K562 (cell line): Measurements from ENCODE around the gene FSHR. TPM values are rescaled to one million over a fixed set of nuclear protein-coding genes. Genes with fewer than 3 reads are reported as not detected.

Experiments used
- ATAC-seq: fragments of 200-7000 bp; cut with Tn5 transposase; 3 replicates; pipeline ENCODE4 v1.9.1; 2020; ENCODE audit warnings: moderate library complexity
- BruUV-seq: library from RNA; stranded (reverse); fragments of 400-500 nt; replicated peaks from 2 replicates; lab custom pipeline; 2021; lab: Mats Ljungman, UMichigan
- CTCF ChIA-PET: fragments of 300-600 bp; formaldehyde crosslinking; extraction: SDS; loops from one replicate; lab custom pipeline; 2021; ENCODE audit warnings: low intra/inter-chr PET ratio; lab: Yijun Ruan, JAX
- POLR2A ChIA-PET: fragments of 300-600, 350-650 bp; sonication (Branson Sonifier 250); formaldehyde crosslinking; extraction: SDS; loops from one replicate; lab custom pipeline; 2021; ENCODE audit warnings: antibody characterized with exemption, inconsistent platforms; lab: Yijun Ruan, JAX
- DNase-seq, 4 experiments: peaks; one replicate each; pipeline versions ENCODE4 v3.0.0 to v3.0.0-alpha.2; 2011 to 2018; ENCODE audit warnings: low spot score in 3 of 4, mixed read lengths in 3 of 4; ENCODE audit errors: extremely low read depth in 1 of 4
- FAIRE-seq: peaks from 2 replicates; lab custom pipeline; 2011; peaks lifted over from hg19 to GRCh38; lab: Jason Lieb, UNC
- H2AFZ ChIP-seq: 2 replicates; pipeline ENCODE4 v1.6.0; 2011; ENCODE audit warnings: low read depth, low read length, control low read depth, inconsistent platforms
- H3K27ac ChIP-seq: fragments of 200-600 bp; 3 replicates; pipeline ENCODE4 v1.8.0; 2011; ENCODE audit warnings: low read depth, mild to moderate bottlenecking, control low read depth, inconsistent platforms, low read length, moderate library complexity, mixed read lengths; ENCODE audit errors: extremely low read depth
- H3K27me3 ChIP-seq, 2 experiments: fragments of 300-600 bp in 1 of 2; 2 replicates in 1 of 2; 3 replicates in 1 of 2; pipeline versions ENCODE4 v1.6.0 to v1.8.0; 2011; ENCODE audit warnings: inconsistent platforms in 2 of 2, low read length in 2 of 2, mild to moderate bottlenecking in 1 of 2, mixed read lengths in 1 of 2, moderate library complexity in 1 of 2; ENCODE audit not compliant: control insufficient read depth in 2 of 2, insufficient read depth in 2 of 2
- H3K36me3 ChIP-seq: fragments of 300-600 bp; 3 replicates; pipeline ENCODE4 v1.8.0; 2011; ENCODE audit warnings: mild to moderate bottlenecking, low read length, inconsistent platforms; ENCODE audit not compliant: control insufficient read depth, insufficient read depth
- H3K4me1 ChIP-seq, 2 experiments: fragments of 200-600 bp in 1 of 2; replicated peaks in 1 of 2; 2 replicates in 1 of 2; 3 replicates in 1 of 2; pipeline versions ENCODE4 v1.5.1 to v1.8.0; 2011; ENCODE audit warnings: inconsistent platforms in 2 of 2, low read length in 2 of 2, mild to moderate bottlenecking in 1 of 2, mixed read lengths in 1 of 2, moderate library complexity in 1 of 2; ENCODE audit not compliant: control insufficient read depth in 2 of 2, insufficient read depth in 2 of 2
- H3K4me2 ChIP-seq: 2 replicates; pipeline ENCODE4 v1.6.1; 2011; ENCODE audit warnings: low read length, control low read depth, inconsistent platforms, mixed read lengths; ENCODE audit not compliant: insufficient read depth
- H3K4me3 ChIP-seq: fragments of 200-600 bp; sonication (generic), shearing (Covaris generic); 2 replicates; pipeline ENCODE4 v1.5.1; 2016; ENCODE audit warnings: control low read depth, inconsistent platforms
- H3K79me2 ChIP-seq: fragments of 200-600 bp; 3 replicates; pipeline ENCODE4 v1.8.0; 2011; ENCODE audit warnings: low read length, inconsistent platforms; ENCODE audit not compliant: control insufficient read depth, insufficient read depth
- H3K9ac ChIP-seq, 2 experiments: 2 replicates each; pipeline versions ENCODE4 v1.6.0 to v1.6.1; 2011; ENCODE audit warnings: low read depth in 2 of 2, low read length in 2 of 2, control low read depth in 1 of 2, inconsistent platforms in 1 of 2, mild to moderate bottlenecking in 1 of 2, mixed read lengths in 1 of 2; ENCODE audit not compliant: insufficient read depth in 1 of 2
- H3K9me1 ChIP-seq: one replicate; pipeline ENCODE4 v1.6.0; 2011; ENCODE audit warnings: inconsistent platforms, mild to moderate bottlenecking, low read length, moderate library complexity; ENCODE audit not compliant: control insufficient read depth, insufficient read depth
- H3K9me3 ChIP-seq: replicated peaks from 2 replicates; pipeline ENCODE4 v1.5.1; 2011; ENCODE audit warnings: low read depth, low read length, inconsistent platforms; ENCODE audit not compliant: control insufficient read depth, insufficient read depth
- H4K20me1 ChIP-seq: replicated peaks from 2 replicates; pipeline ENCODE4 v1.6.1; 2011; ENCODE audit warnings: low read length, inconsistent platforms, mixed read lengths; ENCODE audit not compliant: control insufficient read depth, insufficient read depth
- CBX2 ChIP-seq: fragments of 200-600 bp; sonication (generic); IDR thresholded peaks from one replicate; pipeline ENCODE4 v1.6.1; 2012; ENCODE audit warnings: mild to moderate bottlenecking, low read length, inconsistent platforms; ENCODE audit not compliant: insufficient read depth, poor library complexity, severe bottlenecking
- DACH1 ChIP-seq: fragments of 450-650 bp; IDR thresholded peaks from 2 replicates; pipeline ENCODE4 v1.6.1; 2018; ENCODE audit not compliant: partially characterized antibody
- MYBL2 ChIP-seq, 2 experiments: fragments of 450-650 bp in 1 of 2; sonication (generic) in 1 of 2; formaldehyde crosslinking in 1 of 2; IDR thresholded peaks; 2 replicates each; pipeline versions ENCODE4 v1.6.1 to v1.8.1; 2017 to 2022; ENCODE audit warnings: borderline replicate concordance in 1 of 2, inconsistent platforms in 1 of 2, low read depth in 1 of 2, mild to moderate bottlenecking in 1 of 2, missing genetic modification reagents in 1 of 2, moderate library complexity in 1 of 2
- PTTG1 ChIP-seq: fragments of 450-650 bp; IDR thresholded peaks from 2 replicates; pipeline ENCODE4 v1.6.1; 2016; ENCODE audit warnings: low read depth, mild to moderate bottlenecking, missing genetic modification characterization, missing compliant biosample characterization
- XRCC4 ChIP-seq: IDR thresholded peaks from one replicate; pipeline ENCODE4 v1.6.1; 2011; ENCODE audit not compliant: insufficient read depth, insufficient read length; ENCODE audit errors: extremely low read depth
- ZNF23 ChIP-seq: fragments of 250-450 bp; sonication (Bioruptor Pico); IDR thresholded peaks from 2 replicates; pipeline ENCODE4 v1.4.0; 2020; ENCODE audit warnings: mild to moderate bottlenecking
- WGBS: fragments of 100-300 bp; shearing (Covaris generic); methylation state at CpG from one replicate; pipeline ENCODE4 v1.1.6; 2016; ENCODE audit warnings: low coverage, mixed read lengths; ENCODE audit not compliant: insufficient coverage; ENCODE audit errors: missing lambda C conversion rate; 5-methylcytosine and 5-hydroxymethylcytosine counted together
- in situ Hi-C: fragments of 300-500 bp; cut with MboI; formaldehyde crosslinking; loops from 4 replicates; pipeline ENCODE4 v1.15.0; 2018; ENCODE audit warnings: inconsistent platforms, mixed read lengths
- intact Hi-C: fragments of 100-400 bp; cut with micrococcal nuclease; formaldehyde crosslinking; loops from 2 replicates; pipeline ENCODE4 v1.14.2; 2022
- polyA plus RNA-seq, 8 experiments: library from polyadenylated mRNA; depleted of rRNA in 4 of 8; stranded (reverse) in 5 of 8; unstranded in 3 of 8; fragments of >200 nt; fragmentation: Nextera tagmentation in 2 of 8; fragmentation: Illumina TruSeq in 1 of 8; extraction: Ambion mirVana in 2 of 8; extraction: Trizol in 1 of 8; gene quantifications; 2 replicates each; pipeline versions ENCODE4 v1.2.1 to v1.2.3, GENCODE V29; 2011 to 2014; ENCODE audit warnings: inconsistent platforms in 1 of 8, missing spikeins in 1 of 8
- total RNA-seq, 7 experiments: library from RNA; depleted of rRNA in 6 of 7; stranded (reverse); fragments of >200 nt in 6 of 7; fragmentation: Illumina TruSeq in 2 of 7; extraction: Trizol in 2 of 7; gene quantifications; 2 replicates each; pipeline versions ENCODE4 v1.2.1 to v1.2.3, GENCODE V29; 2011 to 2021; ENCODE audit warnings: low replicate concordance in 1 of 7
- TF ChIP-seq, protein P1 (sequence below): IDR thresholded peaks from 3 replicates; pipeline ENCODE4 v1.6.1; 2011; ENCODE audit warnings: borderline replicate concordance, mild to moderate bottlenecking; ENCODE audit not compliant: insufficient read length, insufficient read depth
- TF ChIP-seq, protein P2 (sequence below), 2 experiments: fragments of 450-650 bp in 1 of 2; sonication (generic) in 1 of 2; formaldehyde crosslinking; conservative IDR thresholded peaks; 2 replicates each; pipeline versions ENCODE4 v1.4.0 to v1.8.1; 2020 to 2022; ENCODE audit warnings: mild to moderate bottlenecking in 1 of 2, missing genetic modification reagents in 1 of 2

FSHR gene
- total and polyA plus RNA-seq, 9 of the 15 experiments (the other 6 are each of a cell fraction or from before 2014, with no cell fraction given) = not detected

DNA sequence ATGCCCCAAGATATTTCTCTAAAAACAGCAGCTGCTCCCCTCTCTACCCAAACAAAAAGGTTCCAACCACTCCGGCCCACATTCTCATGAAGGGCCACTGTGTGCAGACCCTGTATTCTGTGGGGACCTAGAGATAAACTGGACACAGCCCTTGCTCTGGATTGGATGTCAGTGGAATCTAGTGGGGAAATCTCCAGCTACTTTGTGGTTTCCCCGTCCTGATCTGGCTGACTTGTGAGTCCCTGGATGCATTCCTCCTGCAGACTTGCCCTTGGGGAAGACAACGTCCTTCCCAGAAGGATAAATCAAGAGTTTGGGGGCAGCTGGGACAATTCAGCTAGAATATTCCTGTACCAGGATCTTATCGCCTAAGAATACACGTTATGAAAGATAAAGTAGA, 151.1 kb downstream of the FSHR start:
- POLR2A ChIA-PET = no interaction called here
- no peaks in the 10 kb centered on the region for H3K9me1 ChIP-seq
- no peak overlapping the region for H3K9ac ChIP-seq
- no peaks in the 10 kb centered on the region for H3K4me1 ChIP-seq
- no peaks in the 10 kb centered on the region for H4K20me1 ChIP-seq
- CTCF ChIA-PET = no interaction called here
- in situ Hi-C loops = no loop called here
- no peak overlapping the region for H2AFZ ChIP-seq
- no peaks in the 10 kb centered on the region for H3K36me3 ChIP-seq
- H3K9me3 ChIP-seq = no peaks in the 10 kb centered on the region
- BruUV-seq = no TSS peak
- DNase-seq (no peak), ATAC-seq (no peak), FAIRE-seq (no peak)
- intact Hi-C loops = no loop called here
- no peak overlapping the region for H3K4me2 ChIP-seq
- no peak overlapping the region for H3K4me3 ChIP-seq
- TF ChIP-seq, protein P1, sequence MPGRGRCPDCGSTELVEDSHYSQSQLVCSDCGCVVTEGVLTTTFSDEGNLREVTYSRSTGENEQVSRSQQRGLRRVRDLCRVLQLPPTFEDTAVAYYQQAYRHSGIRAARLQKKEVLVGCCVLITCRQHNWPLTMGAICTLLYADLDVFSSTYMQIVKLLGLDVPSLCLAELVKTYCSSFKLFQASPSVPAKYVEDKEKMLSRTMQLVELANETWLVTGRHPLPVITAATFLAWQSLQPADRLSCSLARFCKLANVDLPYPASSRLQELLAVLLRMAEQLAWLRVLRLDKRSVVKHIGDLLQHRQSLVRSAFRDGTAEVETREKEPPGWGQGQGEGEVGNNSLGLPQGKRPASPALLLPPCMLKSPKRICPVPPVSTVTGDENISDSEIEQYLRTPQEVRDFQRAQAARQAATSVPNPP = no peak
- TF ChIP-seq PTTG1 (no peak), ZNF23 (CRISPR knock-in tag) (no peak), MYBL2 (IDR thresholded peaks at IDR 0.05; ENCODE audit: low read depth) (no peak), MYBL2 (CRISPR knock-in tag; IDR thresholded peaks at IDR 0.05; ENCODE audit: borderline replicate concordance) (no peak), XRCC4 (no peak), CBX2 (no peak), DACH1 (no peak)
- TF ChIP-seq, protein P2, sequence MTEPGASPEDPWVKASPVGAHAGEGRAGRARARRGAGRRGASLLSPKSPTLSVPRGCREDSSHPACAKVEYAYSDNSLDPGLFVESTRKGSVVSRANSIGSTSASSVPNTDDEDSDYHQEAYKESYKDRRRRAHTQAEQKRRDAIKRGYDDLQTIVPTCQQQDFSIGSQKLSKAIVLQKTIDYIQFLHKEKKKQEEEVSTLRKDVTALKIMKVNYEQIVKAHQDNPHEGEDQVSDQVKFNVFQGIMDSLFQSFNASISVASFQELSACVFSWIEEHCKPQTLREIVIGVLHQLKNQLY (CRISPR knock-in tag; conservative IDR thresholded peaks at IDR 0.05) = no peak
- TF ChIP-seq, all 486 proteins: peak for 0
- Histone ChIP-seq H3K27me3 (no peaks in the 10 kb centered on the region), H3K27ac (no peak overlapping the region), H3K79me2 (no peaks in the 10 kb centered on the region)
- WGBS = 0% methylated on average over 5 of the region's 5 CpGs
